GM12873 (cell line): Measurements from ENCODE around the gene GCNA.

Experiments used
- CTCF ChIP-seq: IDR thresholded peaks from 2 replicates; pipeline ENCODE4 v1.5.1; 2012; ENCODE audit warnings: low read depth, mild to moderate bottlenecking, moderate library complexity, low read length, control low read depth; ENCODE audit not compliant: insufficient read depth; ENCODE audit errors: missing control alignments

GCNA gene

DNA sequence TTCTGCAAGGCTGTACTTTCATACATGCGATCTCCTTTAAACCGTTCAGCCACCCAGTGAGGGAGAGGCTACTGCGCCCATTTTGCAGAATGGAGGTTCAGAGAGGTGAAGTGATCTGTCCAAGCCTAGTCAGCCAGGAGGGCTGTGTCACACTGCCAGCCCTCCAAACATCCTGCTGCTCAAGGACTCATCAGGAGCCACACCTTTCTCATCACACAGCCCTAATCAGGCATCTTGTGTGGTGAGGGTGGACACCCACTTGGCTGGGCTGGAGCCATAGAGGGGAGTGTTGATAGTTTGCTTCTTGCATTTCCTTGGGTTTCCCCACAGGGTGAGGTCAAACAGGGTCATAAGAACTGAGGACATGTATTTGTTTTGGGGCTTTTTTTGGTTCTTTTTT lies 45.5 kb downstream of the GCNA start:
- TF ChIP-seq CTCF, result no peak

GRCh38 chrX:71625471-71625870 lies 47.2 kb downstream of the GCNA start:
- no peak for TF ChIP-seq CTCF

DNA sequence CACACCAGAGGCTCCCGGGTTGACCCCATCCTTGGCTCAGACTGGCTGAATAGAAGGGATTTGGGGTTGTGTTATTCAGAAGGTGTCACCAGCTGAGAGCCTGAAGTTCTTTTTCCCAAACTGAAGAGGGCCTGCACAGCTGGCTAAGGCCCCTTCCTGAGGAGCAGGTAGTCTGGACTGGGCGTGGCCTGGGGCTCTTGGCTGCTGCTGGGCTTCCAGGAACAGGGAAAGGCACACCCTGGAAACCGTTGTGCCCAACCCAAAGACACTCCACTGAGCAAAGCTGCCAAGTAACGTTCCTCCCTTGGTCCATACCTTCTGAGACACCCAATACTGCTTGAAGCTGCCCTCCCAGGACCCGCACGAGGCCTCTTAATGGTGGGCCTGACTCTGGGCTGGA lies 48.3 kb downstream of the GCNA start:
- TF ChIP-seq CTCF, result no peak

DNA sequence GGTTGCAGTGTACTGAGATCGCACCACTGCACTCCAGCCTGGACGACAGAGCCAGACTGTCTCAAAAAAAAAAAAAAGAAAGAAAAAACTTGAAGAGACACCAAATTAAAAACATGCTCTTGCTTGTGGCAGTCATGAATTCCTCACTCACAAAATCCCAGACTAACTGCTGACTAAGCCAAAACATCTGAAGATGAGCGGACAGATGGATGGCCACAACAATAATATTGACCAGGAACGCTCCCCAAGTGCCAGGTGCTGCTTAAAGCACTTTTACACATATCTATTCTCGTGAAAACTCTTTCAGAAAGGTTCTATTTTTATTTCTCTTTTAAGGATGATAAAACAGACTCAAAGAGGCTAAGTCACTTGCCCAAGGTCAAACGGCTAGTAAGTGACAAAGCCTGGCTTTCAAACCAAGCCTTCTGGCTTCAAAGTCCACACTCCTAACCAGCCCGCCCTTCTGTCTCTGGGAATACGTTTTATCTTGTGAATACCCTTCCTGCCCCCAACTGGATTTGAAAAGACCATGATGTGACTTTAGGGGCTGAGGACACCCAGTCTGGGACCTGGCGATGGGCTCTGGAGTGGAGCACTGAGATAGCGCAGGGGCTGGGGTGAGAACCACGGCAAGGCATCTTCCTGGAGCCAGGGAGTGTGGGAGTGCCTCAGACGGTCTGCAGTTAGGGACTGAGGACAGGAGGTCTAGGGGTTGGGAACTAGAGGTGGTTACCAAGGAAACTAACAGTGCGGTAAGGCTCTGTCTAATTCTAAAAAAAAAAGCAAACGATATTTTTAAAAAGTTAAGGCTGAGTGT lies 49.6 kb downstream of the GCNA start:
- no peak for TF ChIP-seq CTCF

- TF ChIP-seq CTCF, result no peak
These were observed 51.2 kb downstream of the GCNA start for GRCh38 chrX:71629467-71629866.

DNA sequence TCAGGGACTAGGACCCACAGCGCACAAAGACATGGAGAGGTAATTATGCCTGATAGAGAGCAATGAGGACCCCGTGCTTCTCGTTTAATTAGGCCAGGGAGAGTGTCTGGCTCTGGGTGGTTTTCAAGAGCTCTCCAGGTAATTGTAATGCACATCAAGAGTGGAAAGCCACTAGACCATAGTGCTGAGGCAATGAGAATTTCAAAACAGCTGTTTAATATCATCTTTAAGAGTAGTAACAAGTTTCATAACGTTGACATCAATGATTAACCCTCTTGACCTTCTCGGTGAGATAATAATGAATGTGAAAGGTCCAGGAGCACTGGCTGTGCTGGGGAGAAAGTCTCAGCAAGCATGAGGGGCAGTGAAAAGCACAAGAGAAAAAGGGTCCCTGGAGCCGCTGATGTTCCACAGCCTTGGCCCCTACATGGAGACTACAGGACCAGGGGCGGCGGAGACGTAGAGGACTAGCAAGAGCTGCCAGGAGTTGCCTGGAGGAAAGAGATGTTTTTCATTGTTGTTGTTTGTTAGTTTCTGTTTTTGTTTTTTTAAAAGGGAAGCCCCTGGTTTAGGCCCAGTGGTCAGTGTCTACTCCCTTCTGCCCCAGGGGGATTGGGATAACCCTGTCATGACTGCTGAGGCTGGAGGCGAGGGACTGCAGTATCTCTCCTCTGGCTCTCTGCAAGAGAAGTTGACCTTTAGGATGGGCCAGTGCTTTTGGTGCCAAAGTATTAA lies 54.9 kb downstream of the GCNA start:
- TF ChIP-seq CTCF, result no peak

DNA sequence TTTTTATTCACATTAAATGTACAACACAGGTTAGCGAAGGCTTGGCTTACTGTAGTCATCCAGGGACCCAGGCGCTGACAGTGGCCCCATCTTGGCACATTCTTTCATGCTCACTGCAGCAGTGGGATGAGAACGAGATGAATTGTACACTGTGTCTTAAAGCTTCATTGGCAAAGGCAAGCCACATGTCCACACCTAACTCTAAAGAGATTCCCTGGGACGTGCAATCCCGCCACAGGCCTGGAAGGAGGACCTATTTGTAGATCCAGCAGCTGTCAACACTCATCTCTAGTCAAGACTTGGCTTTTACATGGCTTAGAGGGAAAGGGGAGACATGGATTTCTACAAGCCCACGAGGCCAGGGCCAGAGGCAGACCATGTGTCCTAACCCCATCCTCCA lies 56.1 kb downstream of the GCNA start:
- TF ChIP-seq CTCF, result no peak
